Measurements from ENCODE around the gene FAHD1.

DNA sequence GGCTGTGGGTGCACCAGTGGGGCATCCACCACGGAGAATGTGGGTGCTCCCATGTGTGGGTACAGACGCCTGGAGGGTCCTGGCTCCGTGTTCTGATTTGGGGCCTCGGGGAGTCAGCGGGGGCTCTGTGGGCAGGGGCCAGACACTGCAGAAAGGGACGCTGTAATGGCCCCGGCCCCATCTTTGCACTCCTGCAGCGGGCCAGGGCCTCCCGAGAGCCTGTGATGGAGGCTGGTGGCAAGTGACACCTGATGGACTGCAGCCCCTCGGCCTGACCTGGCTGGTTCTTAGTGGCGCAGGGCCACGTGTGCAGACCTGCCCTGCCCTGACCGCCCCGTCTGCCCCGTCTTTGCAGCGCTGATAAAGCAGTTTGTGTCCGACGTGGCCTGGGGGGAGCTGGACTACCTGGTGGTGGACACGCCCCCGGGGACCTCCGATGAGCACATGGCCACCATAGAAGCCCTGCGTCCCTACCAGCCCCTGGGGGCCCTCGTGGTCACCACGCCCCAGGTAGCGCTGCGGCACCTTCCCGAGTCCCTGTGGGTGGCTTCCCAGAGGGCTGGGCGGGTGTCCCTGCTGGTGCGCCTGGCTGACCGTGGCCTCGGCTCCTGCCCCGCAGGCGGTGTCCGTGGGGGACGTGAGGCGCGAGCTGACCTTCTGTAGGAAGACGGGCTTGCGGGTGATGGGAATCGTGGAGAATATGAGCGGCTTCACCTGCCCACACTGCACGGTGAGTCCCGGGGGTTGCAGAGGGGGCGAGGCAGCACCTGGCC lies 39.5 kb upstream of the FAHD1 start:
- TF ChIP-seq POLR2A (IDR thresholded peaks at IDR 0.05) (no peak), CTCF (IDR thresholded peaks at IDR 0.05) (no peak)
